Activated T-cell treated with anti-CD3 and anti-CD28 coated beads, Interleukin-2, amount 50 U/mL, for 48 hours (primary cell): ENCODE measurements around the gene LRP2BP.

Experiments used
- DNase-seq, 2 experiments: peaks; one replicate each; pipeline ENCODE4 v3.0.0-alpha.2; 2020

The LRP2BP gene

GRCh38 chr4:185395238-185395955 is at the start of gene LRP2BP:
LRP2BP (minus strand) TSS chr4:185395924; CDS start chr4:185378186, 17,738 bp downstream.
- DNase-seq, result no peak

- DNase-seq, result no peak
Observed at GRCh38 chr4:185445209-185445608, 49.5 kb upstream of the LRP2BP start.

- no peak for DNase-seq
Observed at GRCh38 chr4:185441479-185441878, 45.8 kb upstream of the LRP2BP start.

GRCh38 chr4:185437809-185438208 is 42.1 kb upstream of the LRP2BP start:
- no peak for DNase-seq

- DNase-seq, result no peak
Observed at GRCh38 chr4:185435466-185435865, 39.7 kb upstream of the LRP2BP start.

GRCh38 chr4:185429660-185430059 is 33.9 kb upstream of the LRP2BP start:
- DNase-seq, result no peak

- DNase-seq, result no peak
Observed at GRCh38 chr4:185426960-185427688, 31.4 kb upstream of the LRP2BP start.

GRCh38 chr4:185425647-185426352 is 30.1 kb upstream of the LRP2BP start, which contains the start of gene UFSP2:
UFSP2 (minus strand) TSS chr4:185425964; CDS start chr4:185425868, 96 bp downstream.
- peak; percentile 93 to 95 for DNase-seq

- peak; percentile 20 to 25 for DNase-seq
Observed at GRCh38 chr4:185424905-185425646, 29.4 kb upstream of the LRP2BP start.

- no peak for DNase-seq
Observed at GRCh38 chr4:185421366-185422124, 25.8 kb upstream of the LRP2BP start.

- DNase-seq, result no peak
Observed at GRCh38 chr4:185416955-185417354, 21.2 kb upstream of the LRP2BP start.

GRCh38 chr4:185412412-185412811 is 16.7 kb upstream of the LRP2BP start:
- DNase-seq, result no peak

- DNase-seq, result no peak
Observed at GRCh38 chr4:185411849-185412248, 16.1 kb upstream of the LRP2BP start.

GRCh38 chr4:185408432-185408831 is 12.7 kb upstream of the LRP2BP start:
- no peak for DNase-seq

- DNase-seq, result no peak
Observed at GRCh38 chr4:185405296-185405999, 9.7 kb upstream of the LRP2BP start.

GRCh38 chr4:185404031-185404430 is 8.3 kb upstream of the LRP2BP start:
- DNase-seq, result no peak

GRCh38 chr4:185399466-185399865 is 3.7 kb upstream of the LRP2BP start:
- no peak for DNase-seq

- DNase-seq, result no peak
Observed at GRCh38 chr4:185398618-185399017, 2.9 kb upstream of the LRP2BP start.

GRCh38 chr4:185396724-185397385 is 1.1 kb upstream of the LRP2BP start, which contains the start of gene ANKRD37:
ANKRD37 (plus strand) TSS chr4:185396841; CDS start chr4:185396924, 83 bp downstream.
- no peak for DNase-seq

GRCh38 chr4:185395956-185396723 is 416 bp upstream of the LRP2BP start:
- peak; percentile 99 for DNase-seq
